ENCODE data around the gene CDC37L1. TPM values are rescaled to one million over a fixed set of nuclear protein-coding genes. Genes with fewer than 3 reads are reported as not detected.

CDC37L1 gene
- total and polyA plus RNA-seq, 9 of the 15 experiments (the other 6 are each of a cell fraction or from before 2014, with no cell fraction given): 1.5 to 7.9 (median 6.0) TPM

DNA sequence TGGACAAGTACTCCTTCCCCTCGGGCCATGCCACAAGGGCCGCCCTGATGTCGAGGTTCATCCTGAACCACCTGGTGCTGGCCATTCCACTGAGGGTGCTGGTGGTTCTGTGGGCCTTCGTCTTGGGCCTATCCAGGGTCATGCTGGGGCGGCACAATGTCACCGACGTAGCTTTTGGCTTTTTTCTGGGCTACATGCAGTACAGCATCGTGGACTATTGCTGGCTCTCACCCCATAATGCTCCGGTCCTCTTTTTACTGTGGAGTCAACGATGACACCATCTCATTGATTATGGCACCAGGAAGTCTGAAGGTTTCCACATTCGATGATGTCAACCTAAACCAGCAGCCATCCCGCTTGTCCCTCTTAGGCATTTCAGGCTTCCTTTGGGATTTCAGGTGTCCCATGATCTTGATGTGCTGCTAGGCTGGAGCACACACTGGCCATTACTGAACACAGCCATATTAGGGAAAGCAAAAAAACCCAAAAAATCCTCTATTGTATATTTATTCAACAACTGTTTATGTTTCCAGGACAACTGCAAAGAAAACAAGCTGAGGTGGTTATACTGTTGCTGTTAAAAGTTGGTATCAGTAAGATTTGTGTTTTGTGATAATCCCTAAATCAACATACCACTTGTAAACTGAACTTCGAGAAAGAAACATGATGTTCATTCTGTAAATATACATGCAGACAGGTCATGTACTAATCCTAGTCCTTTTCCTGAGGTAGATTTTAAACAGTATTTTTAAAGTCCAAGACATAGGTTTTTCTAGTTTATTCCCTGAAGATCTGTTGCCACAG is 16.2 kb upstream of the CDC37L1 start (continued):
- peak; percentile 69 for TF ChIP-seq MGA (IDR thresholded peaks at IDR 0.05)
- no peak for TF ChIP-seq MCM2 (IDR thresholded peaks at IDR 0.05; ENCODE audit: low read depth)
- no peak for TF ChIP-seq ZNF764 (CRISPR knock-in tag; IDR thresholded peaks at IDR 0.05; ENCODE audit: low read depth)
- TF ChIP-seq CGGBP1 (CRISPR knock-in tag; IDR thresholded peaks at IDR 0.05): no peak
- TF ChIP-seq RFX1 (IDR thresholded peaks at IDR 0.05): peak; percentile 62
- TF ChIP-seq PHF20 (IDR thresholded peaks at IDR 0.05; ENCODE audit: partially characterized antibody): no peak
- peak; percentile 19; the same call in 1 of the 2 replicates for TF ChIP-seq CBX1 (IDR thresholded peaks at IDR 0.05; ENCODE audit: low read depth)
- TF ChIP-seq ZBTB33 (CRISPR knock-in tag; IDR thresholded peaks at IDR 0.05): no peak
- TF ChIP-seq, protein P1, sequence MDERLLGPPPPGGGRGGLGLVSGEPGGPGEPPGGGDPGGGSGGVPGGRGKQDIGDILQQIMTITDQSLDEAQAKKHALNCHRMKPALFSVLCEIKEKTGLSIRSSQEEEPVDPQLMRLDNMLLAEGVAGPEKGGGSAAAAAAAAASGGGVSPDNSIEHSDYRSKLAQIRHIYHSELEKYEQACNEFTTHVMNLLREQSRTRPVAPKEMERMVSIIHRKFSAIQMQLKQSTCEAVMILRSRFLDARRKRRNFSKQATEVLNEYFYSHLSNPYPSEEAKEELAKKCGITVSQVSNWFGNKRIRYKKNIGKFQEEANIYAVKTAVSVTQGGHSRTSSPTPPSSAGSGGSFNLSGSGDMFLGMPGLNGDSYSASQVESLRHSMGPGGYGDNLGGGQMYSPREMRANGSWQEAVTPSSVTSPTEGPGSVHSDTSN (CRISPR knock-in tag; IDR thresholded peaks at IDR 0.05; ENCODE audit: low read depth): no peak
- TF ChIP-seq, protein P1 (tag; conservative IDR thresholded peaks at IDR 0.05; ENCODE audit: low read depth): 0 out of 2 replicates have a peak, but pooled peaks have one; percentile 7
